Muscle of back (tissue), 11 donors: ENCODE data around the gene POLR3GL. TPM values are rescaled to one million over a fixed set of nuclear protein-coding genes. Genes with fewer than 3 reads are reported as not detected.

Source experiments
- DNase-seq, 3 donors: peaks; one replicate each; pipeline versions ENCODE4 v3.0.0 to v3.0.0-alpha.2; 2013
- polyA plus RNA-seq, 10 donors: library from polyadenylated mRNA; unstranded; fragments of 120-200 nt; gene quantifications; one replicate each; pipeline ENCODE4 v1.2.1, GENCODE V29; 2013; ENCODE audit not compliant: insufficient read length in 10 of 10

POLR3GL gene
- polyA plus RNA-seq, 10 donors = 32.9 to 41.1 (median 37.8) TPM

DNA sequence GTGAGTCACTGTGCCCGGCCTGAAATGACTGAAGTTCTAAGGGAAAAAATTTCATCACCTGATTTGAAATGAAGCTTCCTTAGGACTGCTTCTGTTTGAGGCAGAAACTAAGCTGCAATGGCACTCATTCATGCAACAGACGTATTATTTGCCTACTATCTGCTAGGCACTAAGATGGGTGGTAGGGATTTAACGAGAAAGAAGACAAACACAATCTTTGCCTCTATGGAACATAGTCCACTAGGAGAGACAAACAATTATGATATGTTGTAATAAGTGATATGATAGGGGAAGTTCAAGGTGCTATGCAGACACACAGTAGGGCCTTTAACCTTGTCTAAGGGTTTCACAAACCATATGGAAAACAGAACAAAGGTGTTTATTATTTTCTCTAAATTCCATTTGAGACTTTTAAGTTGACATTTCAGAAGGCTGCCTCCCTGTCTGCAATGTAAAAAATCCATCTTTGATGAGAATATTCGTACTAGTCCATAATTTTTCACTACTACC, 18.0 kb upstream of the POLR3GL start:
- DNase-seq = no peak

- no peak for DNase-seq
Measured at GRCh38 chr1:145947551-145947950, 16.9 kb upstream of the POLR3GL start.

- DNase-seq = no peak
Measured at GRCh38 chr1:145949219-145949618, 15.3 kb upstream of the POLR3GL start.

DNA sequence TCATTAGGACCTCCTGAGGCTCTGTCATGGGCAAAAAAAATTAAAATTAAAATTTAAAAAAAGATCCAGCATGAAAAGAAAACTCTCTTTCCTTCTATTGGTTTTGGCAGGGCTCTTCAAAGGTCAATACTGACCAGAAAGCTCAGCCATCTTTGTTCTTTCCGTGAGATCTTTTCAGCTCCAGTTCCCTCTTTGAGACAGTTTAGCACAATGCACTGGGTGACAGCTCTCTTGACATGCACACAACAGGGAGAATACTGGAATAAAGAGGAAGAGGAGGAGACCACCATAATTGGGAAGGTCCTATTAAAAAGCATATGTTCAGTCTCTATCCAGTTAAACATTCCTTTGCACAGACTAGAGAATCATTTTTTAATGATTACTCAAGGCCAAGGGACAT, 13.0 kb upstream of the POLR3GL start:
- no peak for DNase-seq

GRCh38 chr1:145952903-145953302, 11.6 kb upstream of the POLR3GL start:
- DNase-seq = no peak

DNA sequence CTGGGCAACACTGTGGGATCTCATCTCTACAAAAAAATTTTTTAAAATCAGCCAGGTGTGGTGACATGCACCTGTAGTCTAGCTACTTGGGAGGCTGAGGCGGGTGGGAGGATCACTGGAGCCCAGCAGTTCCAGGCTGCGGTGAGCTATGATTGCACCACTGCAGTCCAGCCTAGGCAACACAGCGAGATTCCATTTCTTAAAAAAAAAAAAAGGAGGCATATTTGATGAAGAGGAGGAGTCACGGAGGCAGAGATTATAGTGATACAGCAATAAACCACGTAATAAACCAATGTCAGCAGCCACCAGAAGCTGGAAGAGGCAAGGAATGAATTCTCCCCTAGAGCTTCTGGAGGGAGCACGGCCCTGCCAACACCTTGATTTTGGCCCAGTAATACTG, 10.6 kb upstream of the POLR3GL start:
- no peak for DNase-seq

DNA sequence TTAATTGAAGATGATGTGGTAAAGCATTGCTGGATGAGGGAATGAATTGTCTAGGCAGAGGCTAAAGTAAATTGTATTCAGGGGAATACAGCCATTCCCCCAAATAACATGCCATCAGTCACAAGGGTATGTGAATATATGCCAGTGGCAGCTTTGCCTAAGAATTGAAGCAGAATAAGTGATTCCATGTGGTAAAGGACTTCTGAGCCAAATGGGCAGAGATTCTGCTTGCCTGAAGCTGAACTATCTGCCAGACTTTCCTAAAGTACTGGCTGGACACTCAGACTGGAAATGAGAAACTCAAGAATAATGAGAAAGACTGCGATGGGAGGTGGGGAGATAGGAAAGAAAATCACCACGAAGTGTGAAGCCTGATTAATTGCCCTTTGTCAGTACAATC, 9.1 kb upstream of the POLR3GL start:
- DNase-seq = peak in 2 of 3 donors; percentile 60 to 65

DNA sequence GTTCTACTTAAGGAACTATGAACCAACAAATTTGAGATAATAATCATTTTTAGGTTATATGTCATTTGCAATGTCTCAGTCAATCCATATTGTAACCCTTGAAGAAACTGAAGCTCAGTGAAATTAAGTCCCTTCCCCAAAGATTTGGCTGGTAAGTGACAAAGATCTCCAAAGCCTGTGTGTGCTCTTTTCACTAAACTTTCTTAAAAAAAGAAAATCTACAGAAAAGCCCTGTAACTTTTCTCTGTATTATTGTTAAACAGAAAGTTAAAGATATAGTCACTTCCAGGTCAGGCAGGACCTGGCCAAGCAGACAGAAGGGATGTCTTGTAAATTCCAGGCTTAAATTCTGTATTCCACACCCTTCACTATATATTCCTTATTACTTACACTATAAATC, 8.1 kb upstream of the POLR3GL start:
- no peak for DNase-seq

- DNase-seq = peak in 1 of 3 donors; percentile 85
Measured at GRCh38 chr1:145956781-145957442, 7.6 kb upstream of the POLR3GL start.

GRCh38 chr1:145957443-145958319, 6.8 kb upstream of the POLR3GL start, which contains the start of gene LIX1L:
Gene LIX1L (minus strand): TSS chr1:145958017. CDS start chr1:145957927, 90 bp downstream.
- DNase-seq = peak; percentile 95 to 99 (median 97)

DNA sequence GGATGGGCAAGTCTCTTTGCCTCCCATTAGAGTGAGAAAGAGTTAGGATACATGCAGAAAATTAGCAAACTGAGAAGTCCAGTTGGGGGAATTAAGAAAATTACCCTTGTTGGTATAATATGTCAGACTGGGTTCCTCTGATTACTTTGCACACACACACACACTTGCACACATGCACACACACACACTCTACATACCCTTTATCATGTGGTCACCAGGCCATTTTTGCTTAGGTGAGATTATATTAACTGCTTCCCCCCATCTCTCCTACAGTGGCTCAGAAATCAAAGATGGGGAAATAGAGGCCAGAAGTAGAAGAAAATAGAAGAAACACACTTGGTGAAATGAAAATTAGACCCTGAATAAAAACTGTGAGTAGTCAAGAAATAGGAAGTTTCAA, 5.8 kb upstream of the POLR3GL start:
- no peak for DNase-seq

DNA sequence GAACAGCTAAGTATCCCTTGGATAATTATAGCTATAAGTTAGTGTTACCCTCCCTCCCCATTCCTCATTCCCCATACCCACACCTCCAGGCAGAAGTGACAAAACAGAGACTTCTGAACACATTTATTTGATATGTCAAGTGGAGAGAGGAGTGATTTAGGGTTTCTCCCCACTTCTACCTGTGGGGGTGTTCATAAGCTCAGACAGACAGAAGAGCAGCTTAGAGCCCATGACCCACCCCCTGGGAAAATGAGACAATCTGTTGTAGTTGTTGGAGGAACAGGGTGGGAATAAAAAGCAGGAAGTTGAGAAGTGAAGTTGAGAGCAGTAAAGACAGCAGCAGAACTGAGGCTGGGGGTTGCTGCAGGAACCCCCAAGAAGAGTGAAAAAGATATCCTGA, 5.2 kb upstream of the POLR3GL start:
- no peak for DNase-seq

DNA sequence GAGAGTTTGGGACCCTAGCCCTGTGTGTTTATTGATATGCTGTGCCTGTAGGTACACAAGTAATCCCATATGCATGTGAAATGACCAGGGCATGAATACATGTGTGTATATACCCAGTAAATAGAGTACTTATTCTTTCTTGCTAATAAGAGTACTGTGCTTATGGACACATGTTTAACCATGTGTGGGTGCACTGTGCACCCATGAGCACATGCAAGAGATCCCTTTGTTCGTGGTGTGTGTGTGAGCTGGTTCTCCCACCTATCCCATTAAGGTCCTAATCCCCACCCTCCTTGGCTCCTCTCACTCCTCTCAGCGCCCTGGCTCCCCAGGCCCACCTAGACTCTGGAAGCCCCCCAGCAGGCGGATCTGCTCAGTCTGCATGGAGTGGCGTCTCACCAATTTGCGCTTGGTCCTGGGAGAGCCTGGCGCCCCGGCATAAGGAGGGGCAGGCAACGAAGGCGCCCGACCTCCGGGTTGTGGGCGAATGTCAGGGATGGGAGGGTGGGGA, 4.5 kb upstream of the POLR3GL start:
- peak in 1 of 3 donors; percentile 51 for DNase-seq

- peak in 2 of 3 donors; percentile 83 to 93 for DNase-seq
Measured at GRCh38 chr1:145960468-145961108, 3.9 kb upstream of the POLR3GL start.

DNA sequence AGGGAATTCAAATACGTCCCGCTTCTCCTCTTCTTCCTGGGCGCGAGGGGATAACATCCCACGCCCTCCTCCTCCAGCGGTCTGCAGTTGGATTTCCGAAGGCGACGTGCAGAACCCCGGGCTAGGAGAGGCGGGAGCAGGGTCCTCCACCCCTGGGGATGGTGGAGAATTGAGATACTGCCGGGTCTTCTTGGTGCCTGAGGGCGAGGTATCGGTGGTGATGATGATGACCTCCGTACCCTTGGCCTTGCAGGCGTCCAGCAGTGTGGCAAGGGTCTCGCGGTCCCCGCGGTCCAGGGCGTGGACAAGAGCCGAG, 3.4 kb upstream of the POLR3GL start:
- DNase-seq = no peak

- peak in 1 of 3 donors; percentile 73 for DNase-seq
Measured at GRCh38 chr1:145961425-145962156, 2.9 kb upstream of the POLR3GL start.

DNA sequence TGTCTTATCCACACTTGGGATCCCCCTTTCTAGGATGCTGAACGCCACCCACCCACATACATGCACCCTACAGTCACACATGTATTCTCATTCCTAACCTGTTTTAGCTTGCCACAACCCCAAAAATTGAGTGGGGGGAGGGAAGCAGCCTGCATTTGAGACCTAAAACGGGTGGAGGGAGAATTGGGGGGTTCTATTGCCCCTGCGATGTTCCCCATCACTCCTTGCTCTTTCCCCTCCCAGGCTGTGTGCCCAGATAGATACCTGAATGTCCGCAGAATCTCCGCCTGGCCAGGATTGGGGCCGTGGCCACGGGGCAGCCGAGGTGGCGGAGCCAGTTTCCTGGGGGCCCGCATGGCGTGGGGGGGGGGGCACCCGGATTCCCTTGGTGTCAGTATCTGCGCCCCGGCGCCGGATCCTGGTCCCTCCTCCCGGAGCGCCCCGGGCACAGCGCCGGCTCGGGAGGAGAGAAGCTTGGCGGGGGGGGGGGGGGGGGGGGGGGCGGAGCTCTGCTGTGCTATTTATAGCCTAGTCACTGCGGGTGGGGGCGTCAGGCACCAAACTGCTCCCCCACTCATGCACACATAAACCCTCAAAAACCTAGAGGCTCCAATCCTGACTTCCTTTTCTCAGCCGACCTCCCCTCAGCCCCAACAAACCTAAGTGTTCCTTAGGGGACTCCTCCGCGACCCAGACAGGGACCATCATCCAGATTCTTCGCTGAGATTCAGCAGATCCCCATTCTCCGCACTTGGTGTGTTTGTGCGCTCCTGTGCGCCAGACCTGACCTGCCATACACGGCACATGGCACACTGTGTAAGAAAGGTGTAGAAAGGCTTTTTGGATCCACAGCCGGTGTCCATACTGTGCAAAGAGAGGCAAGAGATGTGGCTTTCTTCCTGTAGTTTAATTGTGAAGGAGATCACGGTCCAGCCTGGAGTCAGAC, 2.1 kb upstream of the POLR3GL start:
- DNase-seq = peak in 1 of 3 donors; percentile 63

- DNase-seq = no peak
Measured at GRCh38 chr1:145963265-145964019, 1.0 kb upstream of the POLR3GL start.

- no peak for DNase-seq
Measured at GRCh38 chr1:145965119-145965744, 742 bp downstream of the POLR3GL start.
